GM15510 (cell line): ENCODE results near the gene TPRA1.

Experiments used
- POLR2A ChIP-seq: IDR thresholded peaks from 3 replicates; pipeline ENCODE4 v1.6.1; 2011; ENCODE audit warnings: borderline replicate concordance; ENCODE audit not compliant: insufficient read length; ENCODE audit errors: extremely low read depth

The TPRA1 gene

DNA sequence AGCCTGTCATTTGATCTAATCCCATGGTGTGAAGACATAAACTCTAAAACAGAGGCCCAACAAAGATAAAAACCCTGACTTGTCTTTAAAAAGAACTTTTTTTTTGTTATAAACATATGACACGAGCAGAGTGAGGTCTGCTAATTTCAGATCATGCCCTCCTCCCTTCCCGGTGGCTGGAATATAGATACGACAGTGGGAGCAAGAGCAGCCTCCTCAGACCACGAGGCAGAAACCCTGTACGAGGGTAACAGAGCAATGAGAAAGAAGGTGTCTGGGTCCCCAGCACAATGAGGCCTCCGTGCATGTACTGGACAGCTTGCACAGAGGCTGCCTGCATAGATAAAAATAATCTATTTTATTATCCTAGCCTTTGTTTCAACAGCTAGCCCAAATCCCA is 5.8 kb downstream of the TPRA1 start:
- TF ChIP-seq POLR2A, result no peak

DNA sequence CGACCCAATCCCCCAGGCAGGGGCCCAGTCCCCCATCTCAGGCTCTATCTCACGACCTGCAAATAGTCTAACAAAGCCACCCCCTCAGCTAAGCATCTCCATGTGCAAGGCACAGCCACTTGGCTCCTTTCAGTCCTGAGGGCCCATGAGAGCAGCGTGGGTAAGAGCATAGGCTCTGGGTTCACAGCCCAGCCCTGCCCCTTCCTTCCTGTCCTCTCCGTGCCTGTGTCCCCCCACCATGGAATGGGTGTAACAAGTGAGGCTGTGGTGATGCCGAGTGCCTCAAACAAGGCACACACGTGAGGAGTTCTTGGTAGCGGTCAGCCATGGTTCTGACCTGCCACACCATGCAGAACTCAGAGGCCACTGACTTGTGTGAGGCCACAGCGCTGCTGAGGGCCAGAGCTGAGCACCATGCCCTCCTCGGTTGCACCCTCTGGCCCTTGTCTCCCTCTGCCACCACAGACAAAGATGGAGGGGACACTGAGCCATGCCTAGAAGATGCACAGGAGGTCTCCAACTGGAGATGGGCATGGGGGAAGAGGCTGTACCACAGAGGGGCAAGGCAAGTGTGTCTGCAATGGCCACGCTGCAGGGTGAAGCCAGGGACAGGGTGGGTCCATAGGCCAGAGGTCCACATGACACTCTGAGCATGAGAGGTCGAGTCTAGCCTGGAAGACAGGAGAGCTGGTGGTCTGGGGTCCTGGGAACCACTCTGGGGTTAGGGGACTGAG is 10.0 kb downstream of the TPRA1 start:
- TF ChIP-seq POLR2A, result no peak

DNA sequence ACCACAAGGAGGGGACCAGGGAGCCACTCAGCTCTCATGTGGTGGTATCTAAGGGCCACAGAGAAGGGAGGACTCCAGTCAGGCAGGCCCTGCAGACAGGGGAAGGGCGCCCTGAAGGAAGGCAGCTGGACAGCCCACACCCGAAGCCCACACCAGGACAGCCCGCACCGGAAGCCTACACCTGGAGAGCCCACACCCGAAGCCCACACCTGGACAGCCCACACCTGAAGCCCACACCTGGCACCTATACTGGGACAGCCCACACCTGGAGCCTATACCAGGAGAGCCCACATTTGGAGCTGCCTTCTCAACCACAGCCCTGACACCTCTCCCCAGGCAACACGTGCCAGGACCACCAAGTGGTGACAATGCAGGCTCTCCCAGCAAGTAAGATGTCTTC is 11.7 kb downstream of the TPRA1 start:
- no peak for TF ChIP-seq POLR2A

DNA sequence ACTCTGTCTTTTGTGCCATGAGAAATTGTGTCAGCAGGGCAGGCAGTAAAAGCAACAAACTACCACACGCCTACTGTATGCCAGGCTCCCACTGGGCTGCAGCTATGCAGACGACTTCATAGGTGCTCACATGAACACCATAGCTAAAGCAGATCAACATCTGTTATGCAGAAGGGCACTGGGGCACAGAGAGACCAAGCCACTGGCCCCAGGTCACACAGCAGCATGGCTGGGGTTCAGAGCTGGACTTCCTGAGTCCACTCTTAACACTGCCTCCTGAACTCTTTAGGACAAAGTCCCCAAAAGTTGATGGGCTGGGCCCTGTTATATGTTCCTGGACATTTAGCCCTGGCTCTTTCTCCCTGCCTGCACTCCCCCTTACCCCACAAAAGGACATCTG is 12.4 kb downstream of the TPRA1 start:
- TF ChIP-seq POLR2A, result no peak

GRCh38 chr3:127577448-127577847 is 13.1 kb downstream of the TPRA1 start:
- TF ChIP-seq POLR2A, result no peak

DNA sequence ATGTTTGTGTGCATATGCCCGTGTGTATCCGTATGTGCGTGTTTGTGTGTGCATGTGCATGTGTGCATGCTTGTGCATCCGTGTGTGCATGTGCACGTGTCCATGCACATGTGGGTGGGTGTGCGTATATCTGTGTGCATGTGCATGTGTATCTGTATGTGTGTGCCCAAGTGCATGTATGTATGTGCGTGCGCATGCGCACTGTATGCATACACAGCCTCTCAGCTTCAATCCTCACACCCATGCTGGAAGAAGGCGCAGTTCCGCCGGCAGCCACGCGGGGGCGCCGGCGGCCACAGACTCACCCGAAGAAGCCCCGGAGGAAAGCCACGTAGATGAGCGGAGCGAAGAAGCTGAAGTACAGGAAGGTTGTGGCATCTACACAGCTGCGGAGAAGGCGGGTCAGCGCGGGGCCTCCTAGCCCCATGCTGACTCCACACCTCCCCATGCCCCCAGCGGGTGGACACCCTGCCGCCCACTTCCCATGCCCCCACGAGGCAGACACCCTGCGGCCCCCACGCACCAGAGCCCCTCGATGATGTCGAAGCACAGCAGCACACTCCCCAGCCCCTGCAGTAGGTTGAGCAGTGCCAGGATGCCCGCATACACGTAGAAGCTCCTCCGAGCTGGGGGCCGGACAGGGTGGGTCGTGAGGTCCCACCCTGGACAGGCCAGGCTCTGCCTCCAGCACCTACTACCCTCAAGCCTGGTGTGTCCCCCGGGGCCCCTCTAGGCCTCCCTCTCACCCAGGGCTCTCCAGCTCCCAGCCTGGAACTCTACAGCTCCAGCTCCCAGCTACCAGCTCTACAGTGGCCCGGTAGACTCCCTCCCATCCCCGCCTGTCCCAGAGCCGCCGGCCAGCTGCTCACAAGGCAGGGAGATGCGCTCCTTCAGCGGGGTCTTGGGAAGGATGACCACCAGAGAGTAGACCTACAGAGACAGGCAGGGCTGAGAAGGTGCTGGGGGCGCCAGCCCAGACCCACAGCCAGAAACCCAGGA is 15.4 kb downstream of the TPRA1 start:
- no peak for TF ChIP-seq POLR2A

GRCh38 chr3:127573912-127574311 is 16.6 kb downstream of the TPRA1 start:
- no peak for TF ChIP-seq POLR2A

GRCh38 chr3:127573401-127573800 is 17.1 kb downstream of the TPRA1 start:
- no peak for TF ChIP-seq POLR2A

DNA sequence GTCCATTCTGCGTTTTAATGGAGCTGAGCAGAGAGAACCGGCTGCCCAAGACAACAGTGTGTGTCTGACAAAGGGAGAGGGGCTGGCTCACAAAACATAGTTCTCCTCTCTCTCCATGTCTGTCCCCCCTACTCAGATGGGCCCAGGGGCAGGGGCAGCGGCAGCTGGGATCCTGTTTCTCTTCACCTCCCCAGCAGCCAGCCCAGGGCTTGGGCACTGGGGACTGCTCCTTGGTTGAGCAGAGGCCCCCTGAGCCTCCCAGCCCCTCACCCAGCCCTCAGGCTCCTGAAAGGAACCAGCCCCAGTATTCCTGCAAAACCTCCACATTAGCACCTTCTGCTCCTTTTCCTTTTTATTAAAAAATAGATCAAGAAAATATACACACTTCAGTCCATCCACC is 17.8 kb downstream of the TPRA1 start:
- no peak for TF ChIP-seq POLR2A

DNA sequence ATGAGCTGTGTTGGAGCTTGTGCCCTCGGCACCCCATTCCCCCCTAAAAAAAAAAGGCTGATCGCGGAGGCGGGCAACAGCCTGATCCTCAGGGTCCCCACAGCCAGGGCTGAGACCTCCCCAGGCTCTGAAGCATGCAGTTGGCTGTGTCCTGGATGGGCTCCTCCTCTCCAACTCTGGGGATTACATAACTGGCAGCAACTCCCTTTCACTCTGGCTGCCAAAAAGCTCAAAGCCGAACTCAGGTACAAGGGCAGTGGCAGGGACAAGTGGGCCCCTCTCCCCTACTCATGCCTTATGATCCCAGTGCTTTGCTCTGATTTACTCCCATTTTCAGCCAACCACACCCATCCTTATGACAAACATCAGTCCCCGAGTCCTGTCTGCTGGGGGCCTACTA is 18.3 kb downstream of the TPRA1 start:
- TF ChIP-seq POLR2A, result no peak

DNA sequence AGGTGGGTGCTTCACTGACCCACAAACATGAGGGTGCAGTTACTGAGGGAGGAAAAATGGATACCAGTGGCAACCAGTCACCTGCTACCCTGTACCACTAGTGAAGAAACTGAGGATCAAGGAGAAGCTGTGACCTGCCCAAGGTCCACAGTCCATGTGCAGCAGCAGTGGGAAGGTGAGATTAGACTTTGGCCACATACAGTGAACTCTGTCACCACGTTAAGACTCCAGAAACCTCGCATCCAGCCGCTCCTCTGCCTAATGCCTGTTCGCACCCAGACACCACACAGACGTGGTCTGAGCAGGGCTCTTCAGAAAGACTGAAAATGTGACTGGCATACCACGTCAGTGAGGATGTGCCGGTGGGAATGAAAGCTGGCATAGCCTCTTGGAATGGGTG is 20.0 kb downstream of the TPRA1 start:
- no peak for TF ChIP-seq POLR2A

- TF ChIP-seq POLR2A, result no peak
Measured at GRCh38 chr3:127569160-127569559, 21.4 kb downstream of the TPRA1 start.

- TF ChIP-seq POLR2A, result no peak
Measured at GRCh38 chr3:127568586-127568985, 21.9 kb downstream of the TPRA1 start.

- TF ChIP-seq POLR2A, result no peak
Measured at GRCh38 chr3:127566833-127567232, 23.7 kb downstream of the TPRA1 start.

GRCh38 chr3:127565711-127566110 is 24.8 kb downstream of the TPRA1 start:
- TF ChIP-seq POLR2A, result no peak
